OCI-LY1 (cell line): ENCODE results near the gene ZNF608.

Source experiments
- EZH2 ChIP-seq: fragments of 200-600 bp; sonication (generic), shearing (Covaris generic); IDR thresholded peaks from 2 replicates; pipeline ENCODE4 v1.8.0; 2017; ENCODE audit warnings: borderline replicate concordance, mixed run types, mild to moderate bottlenecking, antibody characterized with exemption, low read length, moderate library complexity, mixed read lengths
- TF ChIP-seq, protein P1 (sequence below): fragments of 200-600 bp; sonication (generic), shearing (Covaris generic); IDR thresholded peaks from 2 replicates; pipeline ENCODE4 v1.5.1; 2017; ENCODE audit warnings: mild to moderate bottlenecking, antibody characterized with exemption, low read length, moderate library complexity, mixed read lengths

DNA sequence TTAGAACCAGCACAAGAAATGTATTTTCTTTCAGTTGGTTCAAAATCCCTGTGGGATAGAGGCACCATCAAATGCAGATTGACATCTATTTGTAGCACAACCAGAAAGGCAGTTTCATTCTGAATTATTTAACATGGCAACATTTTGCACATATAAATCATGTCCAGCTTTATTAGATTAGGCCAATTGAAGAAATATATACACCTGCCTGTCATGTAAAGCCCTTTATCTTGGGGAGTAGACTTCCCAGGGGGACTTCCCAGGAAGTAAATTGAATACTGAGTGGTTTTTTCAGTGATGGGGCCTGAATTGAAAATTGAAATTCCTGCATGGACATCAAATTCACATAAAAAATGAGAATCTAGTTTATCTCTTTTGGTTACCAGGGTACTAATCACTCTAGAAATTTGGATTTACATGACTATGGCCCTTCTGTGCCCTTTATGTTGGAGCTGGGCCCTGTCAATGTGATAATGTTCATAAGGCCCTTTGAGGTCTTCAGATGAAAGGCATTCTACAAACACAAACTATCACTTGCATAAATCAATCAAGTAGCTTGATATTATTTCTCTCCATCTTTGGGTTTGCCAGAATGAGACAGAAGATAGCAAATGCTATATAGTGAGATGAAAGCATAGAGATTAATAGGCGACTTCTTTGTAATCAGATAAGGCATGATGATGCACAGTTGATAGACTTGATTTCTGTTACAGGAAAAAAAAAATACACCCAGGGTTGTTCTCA is 26.2 kb upstream of the ZNF608 start:
- TF ChIP-seq, protein P1, sequence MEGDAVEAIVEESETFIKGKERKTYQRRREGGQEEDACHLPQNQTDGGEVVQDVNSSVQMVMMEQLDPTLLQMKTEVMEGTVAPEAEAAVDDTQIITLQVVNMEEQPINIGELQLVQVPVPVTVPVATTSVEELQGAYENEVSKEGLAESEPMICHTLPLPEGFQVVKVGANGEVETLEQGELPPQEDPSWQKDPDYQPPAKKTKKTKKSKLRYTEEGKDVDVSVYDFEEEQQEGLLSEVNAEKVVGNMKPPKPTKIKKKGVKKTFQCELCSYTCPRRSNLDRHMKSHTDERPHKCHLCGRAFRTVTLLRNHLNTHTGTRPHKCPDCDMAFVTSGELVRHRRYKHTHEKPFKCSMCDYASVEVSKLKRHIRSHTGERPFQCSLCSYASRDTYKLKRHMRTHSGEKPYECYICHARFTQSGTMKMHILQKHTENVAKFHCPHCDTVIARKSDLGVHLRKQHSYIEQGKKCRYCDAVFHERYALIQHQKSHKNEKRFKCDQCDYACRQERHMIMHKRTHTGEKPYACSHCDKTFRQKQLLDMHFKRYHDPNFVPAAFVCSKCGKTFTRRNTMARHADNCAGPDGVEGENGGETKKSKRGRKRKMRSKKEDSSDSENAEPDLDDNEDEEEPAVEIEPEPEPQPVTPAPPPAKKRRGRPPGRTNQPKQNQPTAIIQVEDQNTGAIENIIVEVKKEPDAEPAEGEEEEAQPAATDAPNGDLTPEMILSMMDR = no peak
- TF ChIP-seq EZH2 = no peak
